H4 (cell line): ENCODE results near the gene NPW. TPM values are rescaled to one million over a fixed set of nuclear protein-coding genes. Genes with fewer than 3 reads are reported as not detected.
"Not testable (repeated sequence)": the region's sequence is repeated elsewhere in the genome, so short reads cannot be mapped to it uniquely, and the experiment has no call there.

Experiments
- DNase-seq: peaks from one replicate; pipeline ENCODE4 v3.0.0-alpha.2; 2015; ENCODE audit warnings: low spot score
- total RNA-seq: library from RNA; depleted of rRNA; stranded (reverse); fragments of >200 nt; shearing (Covaris generic); gene quantifications from 2 replicates; pipeline ENCODE4 v1.2.3, GENCODE V29; 2014

The NPW gene
- total RNA-seq, 1 experiment from 2014 or later = 2.7 TPM

DNA sequence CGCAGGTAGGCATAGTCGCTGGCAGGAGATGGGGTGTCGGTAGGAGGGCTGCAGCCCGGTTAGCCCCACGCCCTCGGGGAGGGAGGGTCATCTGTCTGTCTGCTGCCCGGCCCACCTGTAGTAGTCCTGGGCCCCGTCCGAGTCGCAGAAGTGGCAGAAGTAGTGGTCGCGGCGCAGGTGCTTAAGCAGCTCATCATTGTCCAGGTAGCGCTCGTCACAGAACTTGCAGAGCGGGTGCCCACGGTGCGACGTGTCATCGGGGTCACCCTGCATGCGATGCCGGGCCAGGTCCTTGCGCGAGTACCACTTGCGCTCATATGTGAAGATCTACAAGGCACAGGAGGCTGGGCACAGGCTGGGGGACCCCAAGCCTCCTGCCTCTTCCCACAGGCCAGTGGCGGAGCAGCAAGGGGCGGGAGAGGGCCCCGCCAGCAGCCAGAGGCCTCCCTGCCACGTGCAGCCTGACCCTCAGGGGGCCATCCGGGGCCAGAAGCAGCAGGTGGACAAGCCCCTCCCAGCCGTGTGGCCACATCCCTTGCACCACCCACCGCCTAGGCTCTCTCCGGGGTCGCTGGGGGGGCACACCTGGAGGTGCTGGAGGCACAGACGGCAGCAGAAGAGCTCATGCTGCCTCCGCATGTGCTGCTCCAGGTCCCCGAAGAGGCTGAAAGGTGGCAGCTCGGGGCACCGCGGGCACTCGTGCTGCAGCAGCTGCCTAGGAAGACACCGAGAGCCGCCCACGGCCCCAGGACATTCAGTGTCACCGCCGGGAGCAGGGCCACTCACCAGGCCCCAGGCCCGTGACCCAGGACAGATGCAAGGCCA, 17.0 kb upstream of the NPW start:
- DNase-seq = no peak

DNA sequence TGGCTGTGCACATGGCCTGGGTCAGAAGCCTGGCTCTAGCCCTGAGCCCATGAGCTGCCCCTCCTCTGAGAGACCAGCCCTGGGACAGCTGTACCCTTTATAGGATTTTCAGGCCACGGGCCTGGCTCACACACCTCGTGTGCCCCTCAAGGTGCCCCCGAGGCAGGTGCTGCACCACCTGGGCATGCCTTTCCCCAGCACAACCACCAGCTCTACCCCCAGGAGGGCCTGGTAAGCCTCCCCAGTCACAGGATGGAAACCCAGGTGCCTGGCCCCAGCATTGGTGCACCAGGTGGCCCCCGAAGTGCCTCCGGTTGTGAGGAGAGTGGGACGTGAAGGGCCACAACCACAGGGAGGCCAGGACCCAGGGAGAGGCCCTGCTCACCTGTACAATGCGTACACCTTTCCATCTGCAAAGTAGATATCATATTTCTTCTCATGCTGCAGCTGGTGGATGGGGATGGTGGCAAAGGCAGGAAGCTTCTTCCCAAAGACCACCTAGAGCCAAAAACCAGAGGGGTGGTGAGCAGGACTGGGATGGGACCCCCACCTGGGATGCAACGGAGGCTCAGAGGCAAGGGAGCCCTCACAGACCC, 16.3 kb upstream of the NPW start:
- DNase-seq = no peak

DNA sequence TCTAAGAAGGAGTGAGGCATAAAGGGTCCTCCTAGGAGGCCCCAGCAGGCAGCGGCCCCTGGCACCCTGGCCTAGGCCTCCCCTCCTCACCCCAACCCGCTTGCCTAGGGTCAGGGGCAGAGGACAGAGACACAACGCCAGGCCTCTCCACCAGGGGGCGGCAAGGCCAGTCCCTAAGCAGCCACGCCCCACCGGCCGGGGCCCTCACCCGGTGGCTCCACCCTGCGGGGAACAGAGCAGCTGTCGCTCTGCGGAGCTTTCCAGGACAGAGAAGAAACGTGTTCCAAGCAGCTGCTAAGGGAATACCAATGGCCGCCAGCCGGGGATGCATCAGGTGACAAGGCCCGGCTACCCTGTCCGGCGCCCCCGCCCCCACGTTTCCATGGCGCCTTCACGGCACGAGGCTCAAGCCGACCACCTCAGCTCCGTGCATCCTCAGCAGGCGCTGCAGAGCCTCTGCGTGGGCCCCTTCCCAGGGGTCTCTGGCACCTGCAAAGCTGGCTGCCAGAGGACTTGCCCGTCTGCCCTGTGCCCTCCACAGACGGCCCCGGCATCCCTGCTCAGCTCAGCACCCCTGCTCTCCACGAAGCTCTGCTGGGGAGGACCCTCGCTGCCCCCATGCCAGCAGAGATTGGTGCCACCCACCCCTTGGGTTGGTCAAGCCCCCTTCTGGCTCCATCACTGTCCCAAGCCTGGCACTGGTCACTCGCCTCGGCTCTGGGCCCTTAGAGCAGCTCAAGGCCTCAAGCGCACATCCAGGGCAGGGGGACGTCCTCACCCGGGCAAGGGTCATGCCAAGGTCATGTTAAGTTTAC, 15.6 kb upstream of the NPW start:
- peak; percentile 91 for DNase-seq

DNA sequence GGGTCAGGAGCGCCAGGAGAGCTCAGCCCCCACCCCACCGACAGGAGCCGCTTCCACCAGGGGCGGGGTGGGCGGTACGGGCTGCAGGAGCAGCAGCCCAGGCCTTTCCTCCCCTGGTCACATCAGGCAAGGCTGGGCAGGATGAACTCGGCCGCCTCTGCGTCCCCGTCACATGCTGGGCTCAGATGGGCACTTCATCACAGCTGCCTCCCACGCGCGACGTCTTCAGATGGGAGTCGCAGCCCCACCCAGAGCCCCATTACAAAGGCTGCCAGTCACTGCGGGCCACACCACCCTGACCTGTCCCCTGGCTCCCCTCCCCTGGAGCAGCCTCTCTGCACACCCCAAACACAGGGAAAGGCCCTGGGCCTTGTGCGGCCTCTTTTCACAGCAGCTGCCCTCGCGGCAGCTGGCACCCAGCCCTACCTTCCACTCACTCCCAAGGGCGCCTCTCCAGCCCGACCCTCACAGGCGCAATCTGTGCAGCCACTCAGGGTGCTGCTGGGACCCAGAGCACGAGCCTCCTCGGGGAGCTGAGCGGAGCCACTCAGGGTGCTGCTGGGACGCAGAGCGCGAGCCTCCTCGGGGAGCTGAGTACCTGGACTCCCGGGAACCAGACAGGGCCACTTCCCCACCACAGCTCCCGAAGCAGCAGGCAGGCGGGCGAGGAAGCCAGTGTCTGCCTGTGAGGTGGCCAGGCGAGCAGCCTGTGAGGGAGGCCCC, 14.6 kb upstream of the NPW start:
- DNase-seq = no peak

DNA sequence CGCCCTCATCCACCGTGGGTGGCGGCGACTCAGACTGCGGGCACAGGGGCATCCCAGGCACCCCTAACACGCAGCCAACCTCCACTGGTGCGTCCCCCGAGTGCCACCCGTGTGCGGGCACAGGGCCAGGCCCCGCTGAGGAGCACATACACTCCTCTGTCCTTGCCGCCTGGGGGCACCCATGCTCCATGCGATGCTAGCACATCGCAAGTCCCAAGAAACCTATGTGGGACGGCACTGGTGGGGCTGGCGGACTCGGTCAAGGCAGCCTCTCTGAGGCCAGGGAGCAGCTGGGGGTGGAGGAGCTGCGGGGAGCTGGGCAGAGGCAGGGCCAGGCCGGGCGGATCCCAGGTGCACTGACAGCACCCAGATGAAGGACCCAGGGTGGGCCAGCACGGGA, 13.9 kb upstream of the NPW start:
- no peak for DNase-seq

DNA sequence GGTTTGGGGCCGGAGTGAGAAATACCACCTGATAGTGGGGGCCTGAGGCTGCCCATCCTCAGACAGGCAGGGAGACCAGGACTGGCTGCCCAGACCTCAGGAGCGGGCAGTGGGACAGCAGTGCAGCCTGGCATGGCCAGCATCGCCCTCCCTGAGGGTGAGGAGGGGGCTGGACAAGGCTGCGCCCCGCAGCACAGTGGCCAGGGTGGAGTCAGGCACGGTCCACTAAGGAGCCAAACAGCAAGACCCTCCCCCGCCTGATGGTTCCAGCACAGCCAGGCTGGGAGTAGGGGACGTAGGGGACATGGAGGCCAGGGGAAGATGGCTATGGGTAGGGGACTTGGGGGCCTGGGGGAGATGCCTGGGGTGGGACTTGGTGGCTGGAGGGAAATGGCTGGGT, 13.3 kb upstream of the NPW start:
- DNase-seq = no peak

DNA sequence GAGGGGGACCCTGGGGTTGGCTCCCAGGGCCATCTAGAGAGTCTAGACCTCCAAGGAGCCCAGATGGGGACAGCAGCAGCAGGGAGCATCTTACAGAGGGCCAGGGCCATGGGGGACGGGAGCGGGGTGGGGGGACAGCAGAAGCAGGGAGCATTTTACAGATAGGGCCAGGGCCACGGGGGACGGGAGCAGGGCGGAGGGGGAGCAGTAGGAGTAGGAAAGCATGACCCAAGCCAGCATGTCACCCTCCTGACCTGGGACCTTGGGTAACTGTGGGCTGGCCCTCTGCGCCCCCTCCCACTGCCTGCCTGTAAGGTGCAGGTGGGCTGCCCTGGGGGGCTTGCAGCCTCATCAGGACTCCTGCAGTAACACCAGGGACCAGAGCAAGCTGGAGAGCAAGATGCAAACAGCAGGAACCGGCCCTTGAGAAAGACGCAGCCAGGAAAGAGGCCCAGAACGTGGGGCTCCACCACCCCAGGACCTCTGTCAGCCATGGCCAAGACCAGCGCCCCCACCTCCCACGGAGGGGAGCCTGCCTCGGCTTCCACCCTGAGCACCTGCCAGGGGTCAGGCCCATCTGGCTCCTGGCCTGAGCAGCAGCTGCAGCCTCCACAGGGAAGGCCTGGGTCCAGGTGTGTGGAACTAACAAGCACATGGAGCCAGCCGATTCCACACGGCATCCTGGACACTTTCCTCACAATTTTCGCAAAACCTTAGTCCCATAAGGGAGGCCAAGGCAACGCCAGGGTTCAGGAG, 12.3 kb upstream of the NPW start:
- DNase-seq = no peak

DNA sequence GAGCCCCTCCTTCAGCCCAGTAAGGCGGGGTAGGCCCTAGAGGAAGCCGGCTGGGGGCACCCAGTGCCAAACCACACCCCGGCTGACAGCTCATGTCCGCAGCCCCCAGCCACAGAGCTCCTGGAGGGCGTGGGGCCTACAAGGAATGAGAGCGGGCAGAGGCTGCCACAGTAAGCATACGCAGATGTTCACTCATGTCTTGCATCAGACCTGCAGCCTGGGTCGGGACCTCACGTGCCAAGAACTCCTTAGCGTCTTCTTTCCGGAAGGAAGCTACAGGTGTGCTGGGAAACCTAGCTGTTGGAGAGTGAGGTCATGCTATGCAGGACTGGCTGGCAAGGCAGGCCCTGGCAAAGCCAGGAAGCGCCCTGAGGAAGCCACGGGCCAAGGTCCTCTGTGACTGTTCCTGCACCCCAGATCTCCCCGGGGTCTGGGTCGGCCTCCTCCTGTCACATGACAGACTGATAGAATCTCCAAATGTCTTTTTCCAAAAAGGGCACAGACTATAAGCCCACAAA, 11.5 kb upstream of the NPW start:
- peak; percentile 71 for DNase-seq

DNA sequence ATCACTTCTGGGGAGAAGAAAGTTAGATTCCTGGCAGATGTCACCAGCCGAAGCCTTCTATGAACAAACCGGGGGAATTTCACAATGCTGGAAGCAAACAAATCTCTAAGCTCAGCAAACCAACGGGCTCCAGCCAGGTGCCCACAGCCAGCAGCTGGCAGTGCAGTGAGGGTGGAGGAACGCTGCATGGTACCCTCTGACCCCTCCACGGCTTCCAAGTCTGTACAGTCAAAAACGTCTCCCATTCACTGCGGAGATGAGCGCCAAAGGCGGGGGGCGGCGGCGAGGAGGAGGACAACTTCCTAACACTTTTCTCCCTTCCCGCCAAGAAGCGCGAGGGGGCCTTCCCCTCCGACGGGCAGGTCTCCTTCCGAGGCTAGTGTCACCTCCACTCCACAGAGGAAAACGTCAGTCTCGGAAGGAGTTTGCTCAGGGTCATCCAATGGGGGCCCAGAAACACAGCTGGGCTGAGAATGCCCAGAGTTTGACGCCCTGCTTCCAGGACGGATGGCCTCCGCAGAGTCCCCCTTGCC, 10.9 kb upstream of the NPW start:
- DNase-seq = no peak

DNA sequence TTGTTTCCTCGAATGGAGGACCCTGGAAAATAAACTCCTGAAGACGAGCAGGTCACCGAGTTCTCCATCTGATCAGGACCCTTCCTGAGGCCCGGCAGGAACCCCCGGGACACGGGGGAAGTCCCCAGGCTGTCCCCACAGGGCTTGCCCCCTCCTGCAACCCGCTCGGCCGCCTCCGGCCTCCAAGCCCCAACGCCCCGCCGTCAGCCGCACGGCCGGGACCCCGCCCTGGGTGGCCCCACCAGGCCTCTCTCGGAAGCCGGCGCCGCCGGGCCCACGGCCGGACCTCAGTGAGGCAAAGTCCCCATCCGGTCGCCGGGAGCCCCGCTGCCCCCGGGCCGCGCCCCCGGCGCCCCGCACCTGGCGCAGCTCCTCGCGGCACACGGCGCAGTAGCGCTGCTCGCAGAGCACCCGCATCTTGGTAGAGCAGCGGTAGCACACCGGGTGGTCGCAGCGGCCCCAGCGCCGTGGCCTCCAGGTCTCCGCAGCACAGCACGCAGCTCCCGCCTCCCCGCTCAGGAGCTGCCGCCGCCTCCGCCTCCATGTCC, 10.3 kb upstream of the NPW start:
- no peak for DNase-seq

DNA sequence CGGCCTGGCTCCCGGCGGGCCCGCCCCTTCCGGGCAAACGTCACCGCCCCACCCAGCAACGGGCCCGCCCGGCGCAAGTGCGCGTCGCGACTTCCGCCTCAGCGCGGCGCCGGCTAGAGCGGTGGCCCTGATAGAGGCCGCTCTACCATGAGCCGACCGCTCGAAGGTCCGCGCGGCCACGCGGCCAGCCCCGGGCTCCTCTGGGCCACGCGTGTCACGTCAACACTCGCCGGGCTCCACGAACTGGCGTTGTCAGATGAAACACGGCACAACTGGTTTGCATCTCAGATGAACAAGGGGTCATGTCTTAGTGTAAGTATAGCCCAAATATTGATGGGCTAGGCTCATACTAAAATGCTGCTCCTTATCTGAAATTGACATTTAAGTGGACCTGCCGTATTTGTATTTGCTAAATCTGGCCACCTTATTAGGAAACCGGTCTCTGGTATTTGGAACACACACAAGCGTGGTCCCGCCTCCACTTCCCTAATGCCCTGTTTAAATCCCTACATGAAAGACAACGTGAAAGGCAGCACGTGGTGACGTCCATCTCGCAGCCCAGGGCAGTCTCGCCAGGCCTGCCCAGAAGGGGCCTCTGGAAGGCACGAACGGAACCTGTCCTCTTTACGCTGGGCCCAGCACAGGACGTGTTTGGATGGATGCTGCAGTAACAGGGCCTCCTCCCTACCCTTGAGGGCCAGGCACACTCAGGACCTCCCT, 9.6 kb upstream of the NPW start, which contains the start of gene ZNF598:
TSS of gene ZNF598 (minus strand) at position 31 of the 720 bp plus-strand sequence.
- DNase-seq = peak; percentile 75

DNA sequence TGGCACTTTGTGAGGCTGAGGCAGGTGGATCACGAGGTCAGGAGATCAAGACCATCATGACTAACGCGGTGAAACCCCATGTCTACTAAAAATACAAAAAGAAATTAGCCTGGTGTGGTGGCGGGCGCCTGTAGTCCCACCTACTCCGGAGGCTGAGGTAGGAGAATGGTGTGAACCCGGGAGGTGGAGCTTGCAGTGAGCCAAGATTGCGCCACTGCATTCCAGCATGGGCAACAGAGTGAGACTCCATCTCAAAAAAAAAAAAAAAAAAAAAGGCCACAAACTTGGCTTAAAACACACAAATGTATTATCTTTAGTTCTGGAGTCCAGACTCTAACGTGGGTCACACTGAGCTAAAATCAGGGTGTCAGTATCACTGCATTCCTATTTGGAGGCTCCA, 7.9 kb upstream of the NPW start:
- not testable (repeated sequence) for DNase-seq

DNA sequence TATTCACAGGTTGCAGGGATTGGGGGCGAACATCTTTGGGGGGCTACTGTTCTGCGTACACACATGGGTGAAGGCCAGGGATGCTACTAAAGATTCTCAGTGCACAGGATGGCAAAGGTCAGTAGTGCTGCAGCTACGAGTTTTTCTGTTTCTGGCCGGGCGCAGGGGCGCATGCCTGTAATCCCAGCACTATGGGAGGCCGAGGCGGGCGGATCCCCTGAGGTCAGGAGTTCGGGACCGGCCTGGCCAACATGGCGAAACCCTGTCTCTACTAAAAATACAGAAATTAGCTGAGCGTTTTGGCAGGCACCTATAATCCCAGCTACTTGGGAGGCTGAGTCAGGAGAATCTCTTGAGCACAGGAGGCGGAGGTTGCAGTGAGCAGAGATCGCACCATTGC, 6.1 kb upstream of the NPW start:
- DNase-seq = no peak

DNA sequence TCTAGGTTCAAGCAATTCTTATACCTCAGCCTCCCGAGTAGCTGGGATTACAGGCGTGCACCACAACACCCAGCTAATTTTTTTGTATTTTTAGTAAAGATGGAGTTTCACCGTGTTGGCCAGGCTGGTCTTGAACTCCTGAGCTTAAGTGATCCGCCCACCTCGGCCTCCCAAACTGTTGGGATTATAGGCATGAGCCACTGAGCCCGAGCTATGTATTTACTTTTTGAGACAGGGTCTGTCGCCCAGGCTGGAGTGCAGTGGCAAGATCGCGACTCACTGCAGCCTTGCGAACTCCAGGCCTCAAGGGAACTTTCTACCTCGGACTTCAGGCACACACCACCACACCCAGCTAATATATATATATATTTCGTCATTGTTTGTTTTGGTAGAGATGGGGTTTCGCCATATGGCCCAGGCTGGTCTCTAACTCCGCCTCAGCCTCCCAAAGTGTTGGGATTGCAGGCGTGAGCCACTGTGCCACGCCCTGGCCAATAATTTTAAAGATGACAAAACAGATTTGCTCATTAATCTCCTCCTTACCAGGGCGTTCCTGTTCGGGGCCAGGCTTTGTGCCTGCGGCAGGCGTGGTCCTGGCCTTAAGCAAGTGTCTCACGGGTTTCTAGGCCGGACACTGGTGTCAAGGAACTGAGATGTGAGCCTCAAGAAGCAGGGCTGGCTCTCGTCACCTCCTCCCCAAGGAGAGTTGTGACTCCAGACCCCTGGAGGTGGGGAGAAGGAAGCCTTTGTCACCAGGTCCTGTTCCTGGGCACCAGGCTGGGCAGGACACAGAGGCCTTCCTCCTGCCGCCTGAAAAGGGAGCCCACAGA, 4.3 kb upstream of the NPW start:
- peak; percentile 85 for DNase-seq

DNA sequence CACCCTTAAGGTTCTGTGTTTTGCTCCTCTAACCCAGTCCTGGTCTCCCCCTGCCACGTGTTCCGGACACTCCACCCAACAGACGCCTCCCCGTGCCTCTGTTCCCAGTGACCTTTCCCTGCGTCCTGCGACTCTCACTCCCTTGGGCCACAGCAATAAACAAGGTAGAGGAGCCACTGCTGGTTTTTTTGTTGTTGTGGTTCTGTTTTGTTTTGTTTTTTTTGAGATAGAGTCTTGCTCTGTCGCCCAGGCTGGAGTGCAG, 3.7 kb upstream of the NPW start:
- no peak for DNase-seq

DNA sequence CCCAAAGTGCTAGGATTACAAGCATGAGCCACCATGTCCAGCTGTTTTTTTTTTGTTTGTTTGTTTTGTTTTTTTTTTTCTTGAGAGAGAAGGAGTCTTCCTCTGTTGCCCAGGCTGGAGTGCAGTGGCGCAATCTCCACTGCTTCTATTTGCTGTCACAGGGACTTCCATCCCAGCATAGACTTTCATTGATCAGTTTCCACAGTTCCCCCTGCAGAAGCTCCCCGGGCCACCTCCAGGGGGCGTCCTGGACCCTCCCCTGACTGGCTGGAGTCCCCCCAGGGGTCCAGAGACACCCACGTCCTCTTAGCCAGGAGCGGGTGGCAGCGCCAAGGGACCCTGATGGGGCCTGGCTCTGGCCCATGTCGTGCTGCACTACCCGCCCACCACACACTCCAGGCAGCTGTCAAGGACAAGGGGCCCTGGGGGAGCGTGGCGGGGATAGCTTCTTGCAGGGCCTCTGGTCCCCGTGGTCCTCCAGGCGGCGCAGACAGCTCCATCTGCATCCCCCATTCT, 3.1 kb upstream of the NPW start:
- no peak for DNase-seq

DNA sequence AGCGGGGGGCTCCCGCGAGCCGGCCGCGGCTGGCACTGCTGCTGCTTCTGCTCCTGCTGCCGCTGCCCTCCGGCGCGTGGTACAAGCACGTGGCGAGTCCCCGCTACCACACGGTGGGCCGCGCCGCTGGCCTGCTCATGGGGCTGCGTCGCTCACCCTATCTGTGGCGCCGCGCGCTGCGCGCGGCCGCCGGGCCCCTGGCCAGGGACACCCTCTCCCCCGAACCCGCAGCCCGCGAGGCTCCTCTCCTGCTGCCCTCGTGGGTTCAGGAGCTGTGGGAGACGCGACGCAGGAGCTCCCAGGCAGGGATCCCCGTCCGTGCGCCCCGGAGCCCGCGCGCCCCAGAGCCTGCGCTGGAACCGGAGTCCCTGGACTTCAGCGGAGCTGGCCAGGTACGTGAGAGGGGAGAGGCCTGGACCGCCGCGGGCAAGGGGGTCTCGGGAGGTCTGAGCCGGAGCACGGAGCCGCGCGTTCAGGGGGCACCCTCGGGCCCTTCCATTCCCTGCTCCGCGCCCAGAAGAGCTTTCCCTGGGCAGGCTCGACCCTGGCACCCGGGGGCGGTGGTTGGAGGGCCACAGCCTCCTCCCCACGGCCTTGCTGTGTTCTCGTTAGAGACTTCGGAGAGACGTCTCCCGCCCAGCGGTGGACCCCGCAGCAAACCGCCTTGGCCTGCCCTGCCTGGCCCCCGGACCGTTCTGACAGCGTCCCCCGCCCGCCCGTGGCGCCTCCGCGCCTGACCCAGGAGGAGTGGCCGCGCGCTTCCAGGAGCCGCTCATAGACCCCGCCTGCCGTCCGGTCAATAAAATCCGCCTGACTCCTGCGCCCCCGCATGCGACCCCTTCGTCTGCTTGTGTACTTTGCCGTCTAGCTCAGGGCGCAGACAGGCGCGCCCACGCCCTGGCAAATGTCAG, 591 bp downstream of the NPW start:
- no peak for DNase-seq

DNA sequence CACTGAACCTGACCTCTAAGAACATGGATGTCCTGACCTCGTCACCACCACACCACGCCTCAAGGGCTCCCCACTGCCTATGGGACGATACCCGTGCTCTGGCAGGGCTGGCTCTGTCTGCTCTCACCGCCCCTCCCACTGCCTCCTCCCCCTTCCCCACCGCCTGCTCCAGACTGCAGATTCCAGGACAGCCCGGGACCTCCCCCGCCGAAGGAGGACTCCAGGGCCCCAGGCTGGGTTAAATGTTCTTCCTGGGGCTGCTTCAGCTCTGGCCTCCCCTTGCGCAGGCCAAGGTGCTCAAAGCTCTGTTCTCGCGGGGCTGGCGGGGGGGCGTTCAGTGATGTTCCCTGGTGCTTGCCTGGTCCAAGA, 3.1 kb downstream of the NPW start:
- DNase-seq = no peak
